NB4 (cell line): Measurements from ENCODE around the gene THSD4.
"Not testable (repeated sequence)": the region's sequence is repeated elsewhere in the genome, so short reads cannot be mapped to it uniquely, and the experiment has no call there.

Experiments
- DNase-seq: peaks from one replicate; pipeline ENCODE4 v3.0.0; 2010; ENCODE audit warnings: low read depth
- H3K4me3 ChIP-seq: one replicate; pipeline ENCODE4 v1.5.1; 2011; ENCODE audit warnings: mild to moderate bottlenecking, low read depth, low read length, moderate library complexity
- CTCF ChIP-seq: IDR thresholded peaks from one replicate; pipeline ENCODE4 v1.5.1; 2012; ENCODE audit warnings: low read depth, low read length
- MAX ChIP-seq: IDR thresholded peaks from 2 replicates; pipeline ENCODE4 v1.6.1; 2011; ENCODE audit warnings: low read depth, low read length
- MYC ChIP-seq: IDR thresholded peaks from 2 replicates; pipeline ENCODE4 v1.6.1; 2011; ENCODE audit warnings: low read depth, low read length
- POLR2A ChIP-seq: IDR thresholded peaks from 2 replicates; pipeline ENCODE4 v1.6.1; 2011; ENCODE audit warnings: mild to moderate bottlenecking; ENCODE audit not compliant: insufficient read length; ENCODE audit errors: extremely low read depth

Gene THSD4

GRCh38 chr15:71118881-71119632 is 3.8 kb downstream of the THSD4 start:
- no peak overlapping the region for H3K4me3 ChIP-seq
- DNase-seq, result no peak
- TF ChIP-seq CTCF (no peak), MAX (no peak), POLR2A (no peak), MYC (no peak)

- H3K4me3 ChIP-seq, result no peak overlapping the region
- DNase-seq, result no peak
- TF ChIP-seq POLR2A, result no peak
- no peak for TF ChIP-seq MAX
- TF ChIP-seq MYC, result no peak
- no peak for TF ChIP-seq CTCF
These were observed 5.2 kb downstream of the THSD4 start for GRCh38 chr15:71120428-71120944.

GRCh38 chr15:71121442-71121841 is 6.2 kb downstream of the THSD4 start:
- H3K4me3 ChIP-seq, result no peak overlapping the region
- no peak for DNase-seq
- TF ChIP-seq MYC (no peak), MAX (no peak), POLR2A (no peak)

- no peak for TF ChIP-seq POLR2A
- no peak for TF ChIP-seq MYC
- TF ChIP-seq MAX, result no peak
- no peak for DNase-seq
These were observed 9.9 kb downstream of the THSD4 start for GRCh38 chr15:71124937-71125790.

GRCh38 chr15:71125831-71126450 is 10.7 kb downstream of the THSD4 start:
- no peak for DNase-seq
- H3K4me3 ChIP-seq, result no peak overlapping the region
- TF ChIP-seq CTCF, result peak; percentile 27
- no peak for TF ChIP-seq POLR2A

More at GRCh38 chr15:71124937-71125790, 9.9 kb downstream of the THSD4 start:
- no peak overlapping the region for H3K4me3 ChIP-seq

GRCh38 chr15:71127083-71127482 is 11.8 kb downstream of the THSD4 start:
- no peak overlapping the region for H3K4me3 ChIP-seq
- no peak for DNase-seq
- TF ChIP-seq CTCF (no peak), POLR2A (no peak), MAX (no peak), MYC (no peak)

- H3K4me3 ChIP-seq, DNase-seq: not testable (repeated sequence)
These were observed 12.9 kb downstream of the THSD4 start for GRCh38 chr15:71128159-71128558.
